Suprapubic skin (tissue), 4 donors: ENCODE data around the gene SORL1-AS1.

Source experiments
- EP300 ChIP-seq: sonication (generic); formaldehyde crosslinking; IDR thresholded peaks from one replicate; pipeline ENCODE4 v1.6.1; 2017; ENCODE audit warnings: antibody characterized with exemption
- POLR2A ChIP-seq, 2 donors: fragments of 450-650 bp; IDR thresholded peaks; one replicate each; pipeline ENCODE4 v1.6.1; 2017; ENCODE audit warnings: antibody characterized with exemption in 2 of 2, mild to moderate bottlenecking in 2 of 2, moderate library complexity in 2 of 2
- POLR2AphosphoS5 ChIP-seq, 3 donors: sonication (generic); formaldehyde crosslinking; IDR thresholded peaks; one replicate each; pipeline ENCODE4 v1.6.1; 2017; ENCODE audit warnings: antibody characterized with exemption in 3 of 3
- TF ChIP-seq, protein P1 (sequence below), 2 donors: fragments of 200-600 bp in 1 of 2; fragments of 450-650 bp in 1 of 2; sonication (generic) in 1 of 2; IDR thresholded peaks; one replicate each; pipeline ENCODE4 v1.5.1; 2016 to 2019; ENCODE audit warnings: antibody characterized with exemption in 2 of 2, mild to moderate bottlenecking in 1 of 2, moderate library complexity in 1 of 2

DNA sequence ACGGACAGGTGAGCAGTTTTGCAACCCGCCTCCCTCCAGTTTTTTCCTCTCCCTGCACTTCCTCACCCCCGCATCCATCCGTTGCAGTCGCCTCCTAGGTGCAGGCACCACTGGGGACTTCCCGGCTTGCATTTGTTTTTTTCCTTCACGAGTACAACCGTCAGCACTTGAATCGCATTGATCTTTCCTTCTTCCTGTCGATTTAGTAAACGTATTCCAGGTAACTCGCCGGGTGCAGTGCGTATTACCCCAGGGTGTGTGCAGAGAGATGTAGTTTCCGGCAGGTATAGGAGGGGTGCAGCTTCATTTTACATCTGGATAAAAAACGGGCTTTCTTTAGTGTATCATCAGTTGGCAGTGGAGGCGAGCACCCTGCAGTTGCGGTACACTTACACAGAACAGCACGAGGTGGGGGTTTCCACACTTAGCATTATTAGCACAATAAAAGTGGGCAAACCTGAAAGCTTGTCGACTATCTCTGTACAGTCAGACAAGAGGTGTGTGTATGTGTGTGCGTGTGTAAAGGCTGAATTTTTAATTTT lies at the start of gene SORL1-AS1:
- TF ChIP-seq POLR2AphosphoS5 (IDR thresholded peaks at IDR 0.05), result no peak
- TF ChIP-seq POLR2A (IDR thresholded peaks at IDR 0.05), result no peak
- TF ChIP-seq, protein P1, sequence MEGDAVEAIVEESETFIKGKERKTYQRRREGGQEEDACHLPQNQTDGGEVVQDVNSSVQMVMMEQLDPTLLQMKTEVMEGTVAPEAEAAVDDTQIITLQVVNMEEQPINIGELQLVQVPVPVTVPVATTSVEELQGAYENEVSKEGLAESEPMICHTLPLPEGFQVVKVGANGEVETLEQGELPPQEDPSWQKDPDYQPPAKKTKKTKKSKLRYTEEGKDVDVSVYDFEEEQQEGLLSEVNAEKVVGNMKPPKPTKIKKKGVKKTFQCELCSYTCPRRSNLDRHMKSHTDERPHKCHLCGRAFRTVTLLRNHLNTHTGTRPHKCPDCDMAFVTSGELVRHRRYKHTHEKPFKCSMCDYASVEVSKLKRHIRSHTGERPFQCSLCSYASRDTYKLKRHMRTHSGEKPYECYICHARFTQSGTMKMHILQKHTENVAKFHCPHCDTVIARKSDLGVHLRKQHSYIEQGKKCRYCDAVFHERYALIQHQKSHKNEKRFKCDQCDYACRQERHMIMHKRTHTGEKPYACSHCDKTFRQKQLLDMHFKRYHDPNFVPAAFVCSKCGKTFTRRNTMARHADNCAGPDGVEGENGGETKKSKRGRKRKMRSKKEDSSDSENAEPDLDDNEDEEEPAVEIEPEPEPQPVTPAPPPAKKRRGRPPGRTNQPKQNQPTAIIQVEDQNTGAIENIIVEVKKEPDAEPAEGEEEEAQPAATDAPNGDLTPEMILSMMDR (IDR thresholded peaks at IDR 0.05), result no peak
- TF ChIP-seq EP300, result no peak
